ENCODE measurements around the gene USP37.

DNA sequence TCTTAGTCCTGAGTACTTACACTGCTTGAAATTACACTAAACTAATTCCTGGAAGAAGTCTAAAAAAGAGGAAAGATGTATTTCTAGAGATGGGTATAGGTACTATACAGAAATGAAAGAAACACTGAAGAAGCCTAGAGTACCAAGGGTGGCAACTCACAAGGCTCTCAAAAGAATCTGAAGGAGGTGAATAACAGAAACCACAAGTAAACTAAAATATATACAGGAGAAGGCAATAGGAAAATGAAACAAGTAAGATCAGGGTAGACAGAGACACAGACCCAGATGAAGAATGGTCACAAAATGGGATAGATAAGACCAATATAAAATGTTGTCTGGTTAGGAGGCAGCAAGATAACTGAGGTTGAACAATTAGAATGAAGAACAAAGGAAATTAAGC, 59.9 kb downstream of the USP37 start:
- TF ChIP-seq, protein P1, sequence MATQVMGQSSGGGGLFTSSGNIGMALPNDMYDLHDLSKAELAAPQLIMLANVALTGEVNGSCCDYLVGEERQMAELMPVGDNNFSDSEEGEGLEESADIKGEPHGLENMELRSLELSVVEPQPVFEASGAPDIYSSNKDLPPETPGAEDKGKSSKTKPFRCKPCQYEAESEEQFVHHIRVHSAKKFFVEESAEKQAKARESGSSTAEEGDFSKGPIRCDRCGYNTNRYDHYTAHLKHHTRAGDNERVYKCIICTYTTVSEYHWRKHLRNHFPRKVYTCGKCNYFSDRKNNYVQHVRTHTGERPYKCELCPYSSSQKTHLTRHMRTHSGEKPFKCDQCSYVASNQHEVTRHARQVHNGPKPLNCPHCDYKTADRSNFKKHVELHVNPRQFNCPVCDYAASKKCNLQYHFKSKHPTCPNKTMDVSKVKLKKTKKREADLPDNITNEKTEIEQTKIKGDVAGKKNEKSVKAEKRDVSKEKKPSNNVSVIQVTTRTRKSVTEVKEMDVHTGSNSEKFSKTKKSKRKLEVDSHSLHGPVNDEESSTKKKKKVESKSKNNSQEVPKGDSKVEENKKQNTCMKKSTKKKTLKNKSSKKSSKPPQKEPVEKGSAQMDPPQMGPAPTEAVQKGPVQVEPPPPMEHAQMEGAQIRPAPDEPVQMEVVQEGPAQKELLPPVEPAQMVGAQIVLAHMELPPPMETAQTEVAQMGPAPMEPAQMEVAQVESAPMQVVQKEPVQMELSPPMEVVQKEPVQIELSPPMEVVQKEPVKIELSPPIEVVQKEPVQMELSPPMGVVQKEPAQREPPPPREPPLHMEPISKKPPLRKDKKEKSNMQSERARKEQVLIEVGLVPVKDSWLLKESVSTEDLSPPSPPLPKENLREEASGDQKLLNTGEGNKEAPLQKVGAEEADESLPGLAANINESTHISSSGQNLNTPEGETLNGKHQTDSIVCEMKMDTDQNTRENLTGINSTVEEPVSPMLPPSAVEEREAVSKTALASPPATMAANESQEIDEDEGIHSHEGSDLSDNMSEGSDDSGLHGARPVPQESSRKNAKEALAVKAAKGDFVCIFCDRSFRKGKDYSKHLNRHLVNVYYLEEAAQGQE (IDR thresholded peaks at IDR 0.05; ENCODE audit: insufficient read depth in 1 of 2, low read depth in 2 of 2, low read length in 2 of 2), result no peak
- TF ChIP-seq TAF1 (IDR thresholded peaks at IDR 0.05; ENCODE audit: borderline replicate concordance, insufficient read depth, low read length), result no peak
- TF ChIP-seq POLR2AphosphoS5 (IDR thresholded peaks at IDR 0.05; ENCODE audit: low read depth, low read length), result no peak
- no peak for TF ChIP-seq FOXP2 (optimal IDR thresholded peaks at IDR 0.05; ENCODE audit: borderline replicate concordance, extremely low read depth, extremely low read length, insufficient read depth)

All from PFSK-1 (cell line).